GM18519 (cell line): ENCODE data around the gene EMILIN3.
"Not testable (repeated sequence)": the region's sequence is repeated elsewhere in the genome, so short reads cannot be mapped to it uniquely, and the experiment has no call there.

Experiments used
- ATAC-seq: cut with Tn5 transposase; IDR thresholded peaks from one replicate; pipeline ENCODE4 v1.9.1; 2021; ENCODE audit warnings: mild to moderate bottlenecking, moderate library complexity; ENCODE audit not compliant: unreplicated experiment, low FRiP score

The EMILIN3 gene

DNA sequence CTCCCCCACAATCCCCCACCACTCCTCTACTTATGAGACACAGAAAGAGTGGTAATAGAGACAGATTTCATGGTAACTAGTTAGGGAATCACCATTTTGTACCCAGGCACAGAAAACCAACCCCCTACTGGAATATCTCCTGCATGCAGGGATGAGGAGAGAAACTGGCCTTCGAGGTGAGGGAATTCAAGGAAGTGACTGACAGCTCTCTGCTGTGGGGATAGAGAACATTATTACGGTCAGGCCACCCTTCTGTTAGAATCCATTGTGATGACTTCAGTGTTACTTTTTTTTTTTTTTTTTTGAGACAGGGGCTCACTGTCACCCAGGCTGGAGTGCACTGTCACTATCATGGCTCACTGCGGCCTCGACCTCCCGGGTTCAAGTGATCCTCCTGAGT, 39.4 kb downstream of the EMILIN3 start:
- no peak for ATAC-seq

DNA sequence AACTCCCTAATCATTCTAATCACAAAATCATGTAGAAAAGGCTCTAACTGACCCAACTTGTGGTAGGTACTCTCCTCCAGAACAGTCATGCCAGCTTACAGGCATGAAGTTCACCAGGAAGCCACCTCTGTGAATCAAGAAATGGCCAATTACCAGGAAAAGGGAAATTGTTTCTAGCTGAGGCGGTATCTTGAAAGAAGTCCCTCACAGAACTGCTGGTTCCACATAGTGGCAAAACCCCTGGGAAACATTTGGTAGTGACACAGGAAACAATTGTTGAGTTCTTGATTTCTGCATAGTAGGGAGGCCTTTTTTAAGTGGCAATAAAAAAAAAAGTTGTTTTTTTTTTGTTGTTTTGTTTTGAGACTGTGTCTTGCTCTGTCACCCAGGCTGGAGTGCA, 45.6 kb downstream of the EMILIN3 start:
- ATAC-seq, result no peak

DNA sequence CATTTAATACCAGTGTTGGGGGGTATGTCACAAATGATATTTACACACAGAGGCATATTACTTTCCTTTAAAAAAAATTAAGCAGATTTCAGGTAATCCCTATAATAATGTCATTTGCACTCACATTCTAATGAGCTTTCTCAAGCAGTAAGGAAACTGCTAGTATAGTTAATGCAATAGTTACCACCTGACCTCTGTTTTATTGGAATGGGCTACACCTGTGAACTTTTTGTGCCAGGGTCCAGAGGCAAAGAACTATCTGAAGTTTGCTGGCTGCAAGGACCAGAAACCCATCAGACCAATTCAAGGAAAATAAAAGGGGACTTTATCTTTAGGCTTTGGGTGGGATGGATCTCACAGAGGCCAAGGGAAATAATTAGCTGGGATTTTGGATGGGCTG, 46.2 kb downstream of the EMILIN3 start:
- no peak for ATAC-seq

DNA sequence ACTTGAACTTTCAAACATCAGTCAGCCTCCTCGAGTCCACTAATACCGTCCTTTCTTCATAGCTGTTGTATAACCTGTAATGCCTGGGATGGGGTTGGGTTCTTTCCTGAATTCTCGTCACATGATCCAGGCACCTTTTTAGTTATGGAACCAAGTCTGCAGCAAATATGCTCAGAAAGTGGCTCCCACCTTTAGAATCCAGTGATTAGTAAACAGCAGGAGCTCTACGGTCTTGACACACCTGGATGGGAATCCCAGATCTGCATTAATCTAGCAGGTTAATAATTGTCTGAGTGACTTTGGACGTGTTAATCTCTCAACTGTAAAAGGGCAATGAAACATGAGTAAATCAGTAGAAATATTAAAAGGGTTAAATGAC, 48.4 kb downstream of the EMILIN3 start:
- no peak for ATAC-seq

DNA sequence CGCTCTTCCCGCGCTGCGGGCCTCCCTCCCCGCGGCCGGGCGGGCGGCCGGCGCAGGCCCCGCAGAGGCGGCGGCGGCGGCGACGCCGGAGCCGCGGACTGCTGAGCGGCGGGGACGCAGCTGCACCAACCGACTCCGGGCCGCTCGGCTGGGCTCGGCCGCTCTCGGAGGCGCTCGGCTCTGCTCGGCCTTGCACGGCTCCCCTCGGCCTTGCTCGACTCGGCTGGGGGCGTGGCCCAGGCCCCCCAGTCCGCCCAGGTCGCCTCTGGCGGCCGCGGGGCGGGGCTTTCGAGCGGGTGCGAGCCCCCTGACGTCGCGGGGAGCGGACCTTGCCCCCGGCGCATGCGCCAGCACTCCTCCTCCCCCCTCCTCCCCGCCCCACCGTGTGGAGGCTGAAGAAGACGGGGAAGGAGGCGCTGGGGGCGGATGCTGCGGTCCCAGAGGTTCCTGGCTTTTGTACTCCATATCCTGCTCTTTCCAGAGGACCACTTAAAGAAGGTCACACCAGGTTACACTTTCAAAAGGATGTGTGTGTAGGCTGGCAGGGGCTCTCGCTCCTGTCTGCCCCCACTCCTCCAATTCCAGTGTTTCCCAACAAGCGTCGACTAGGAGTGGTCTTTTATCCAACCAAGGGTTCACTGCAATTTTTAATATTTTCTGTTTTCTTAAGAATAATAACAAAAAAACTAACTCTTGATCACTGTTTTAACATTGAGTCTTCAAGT, 48.9 kb downstream of the EMILIN3 start, which contains the start of gene ZHX3:
Gene ZHX3 (minus strand): TSS at position 186 of the 725 bp plus-strand sequence. CDS start 112,815 bp downstream, outside the sequence.
- ATAC-seq, result peak; percentile 92

DNA sequence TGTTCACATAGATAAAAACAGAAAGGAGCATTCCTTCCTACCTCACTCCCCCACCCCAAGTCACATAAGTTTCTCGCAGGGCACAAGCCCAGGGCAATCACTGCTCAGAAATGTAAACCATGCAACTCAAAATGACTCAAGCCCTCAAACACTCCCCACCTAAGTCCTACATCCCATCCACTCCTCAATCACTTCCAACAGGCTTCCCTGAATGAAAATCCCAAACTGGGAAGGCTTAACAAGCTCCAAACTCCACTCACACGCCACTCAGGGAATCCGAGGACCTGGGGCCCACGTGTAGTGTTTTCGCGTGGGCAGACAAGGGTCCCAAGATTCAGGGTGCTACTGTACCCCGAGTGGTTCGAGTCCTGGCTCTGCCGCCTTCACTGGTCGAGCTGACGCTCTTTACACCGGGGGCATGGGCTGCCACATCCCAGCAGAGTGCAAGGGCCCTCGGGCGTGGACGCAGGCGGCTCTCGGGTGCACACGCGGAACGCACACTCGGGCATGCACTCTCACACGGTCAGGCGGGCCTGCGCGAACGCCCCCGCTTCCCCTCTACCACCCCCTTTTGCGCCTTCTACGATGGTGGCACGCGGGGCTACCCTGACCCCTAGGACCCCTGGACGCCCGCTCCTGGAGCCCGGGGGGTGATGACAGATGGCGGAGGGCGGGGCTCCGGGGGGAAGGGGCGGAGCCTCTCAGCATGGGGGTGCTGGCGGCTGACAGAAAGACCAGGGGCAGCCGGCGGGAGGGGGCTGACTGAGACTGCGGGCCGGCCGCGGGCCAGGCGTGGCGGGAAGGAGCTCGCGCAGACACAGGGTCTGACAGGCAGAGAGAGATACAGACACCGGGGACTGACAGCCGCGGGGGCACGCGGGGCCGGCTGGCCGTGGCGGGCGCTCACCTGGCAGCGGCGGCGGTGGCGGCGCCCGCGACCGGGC, 49.7 kb downstream of the EMILIN3 start:
- peak; percentile 29 for ATAC-seq

DNA sequence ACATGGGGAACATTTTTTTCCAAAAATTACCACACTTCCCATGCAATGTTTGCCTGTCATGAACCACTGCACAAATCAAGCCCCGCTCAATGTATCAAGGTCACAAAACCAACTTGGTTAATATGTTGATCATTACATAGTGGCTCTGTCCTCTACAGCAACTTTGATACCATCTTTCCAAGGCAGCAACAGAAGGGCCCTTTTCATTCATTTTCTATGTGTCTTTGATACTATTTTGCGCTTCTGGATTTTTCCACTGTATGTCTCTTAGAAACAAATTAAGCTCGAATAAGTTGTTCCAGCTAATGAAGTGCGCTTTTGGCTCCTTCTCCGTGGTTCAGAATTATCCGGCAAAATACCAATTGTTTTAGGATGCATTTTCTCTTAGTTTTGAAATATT, 50.6 kb downstream of the EMILIN3 start:
- ATAC-seq, result no peak

DNA sequence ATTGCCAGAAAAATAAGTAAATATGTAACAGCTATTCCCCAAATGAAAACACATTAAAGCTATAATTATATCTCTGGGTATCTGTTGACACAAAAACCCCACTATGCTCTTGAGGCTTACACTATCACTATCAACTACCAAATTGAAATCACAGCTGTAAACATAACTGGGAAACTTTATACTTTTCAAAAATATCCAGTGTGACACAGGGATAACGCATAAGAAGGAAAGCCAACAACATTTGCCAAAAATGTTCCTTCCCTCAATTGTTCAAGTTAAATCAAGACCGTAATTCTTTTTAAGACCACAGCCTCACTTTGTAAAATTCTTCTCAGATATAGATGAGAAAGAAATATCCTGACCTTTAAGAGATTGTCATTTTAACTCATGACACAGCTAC, 52.2 kb downstream of the EMILIN3 start:
- no peak for ATAC-seq

DNA sequence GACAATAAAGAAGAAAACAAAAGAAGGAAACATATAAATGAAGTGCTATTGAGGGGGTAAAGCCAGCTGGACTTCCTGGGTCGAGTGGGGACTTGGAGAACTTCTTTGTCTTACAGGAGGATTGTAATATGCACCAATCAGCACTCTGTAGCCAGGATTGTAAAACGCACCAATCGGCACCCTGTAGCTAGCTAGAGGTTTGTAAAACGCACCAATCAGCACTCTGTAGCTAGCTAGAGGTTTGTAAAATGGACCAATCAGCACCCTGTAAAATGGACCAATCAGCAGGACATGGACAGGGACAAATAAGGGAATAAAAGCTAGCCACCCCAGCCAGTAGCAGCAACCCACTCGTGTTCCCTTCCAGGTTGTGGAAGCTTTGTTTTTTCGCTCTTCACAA, 54.6 kb downstream of the EMILIN3 start:
- not testable (repeated sequence) for ATAC-seq
